ENCODE measurements around the gene WWOX.

Gene WWOX

GRCh38 chr16:78297066-78297666 is 197.7 kb downstream of the WWOX start:
- peaks cover 0 to 3% of the 10 kb centered on the region in 2 donors for H3K4me1 ChIP-seq (ENCODE audit: control insufficient read depth in 2 of 2, insufficient read depth in 2 of 2, low read length in 2 of 2)
- no peak overlapping the region for H3K9ac ChIP-seq (ENCODE audit: low read depth in 1 of 2, low read length in 2 of 2)
- no peaks in the 10 kb centered on the region for H3K27me3 ChIP-seq (ENCODE audit: control insufficient read depth in 2 of 2, insufficient read depth in 2 of 2, low read length in 2 of 2)
- no peak overlapping the region for H3K27ac ChIP-seq (ENCODE audit: low read depth in 2 of 2, low read length in 2 of 2)
- no peak overlapping the region for H3K4me3 ChIP-seq (ENCODE audit: low read length in 2 of 2)
- no peaks in the 10 kb centered on the region for H3K36me3 ChIP-seq (ENCODE audit: control insufficient read depth in 2 of 2, insufficient read depth in 2 of 2, low read length in 2 of 2)
- no peaks in the 10 kb centered on the region for H3K9me3 ChIP-seq (ENCODE audit: control insufficient read depth in 2 of 2, low read length in 2 of 2)

DNA sequence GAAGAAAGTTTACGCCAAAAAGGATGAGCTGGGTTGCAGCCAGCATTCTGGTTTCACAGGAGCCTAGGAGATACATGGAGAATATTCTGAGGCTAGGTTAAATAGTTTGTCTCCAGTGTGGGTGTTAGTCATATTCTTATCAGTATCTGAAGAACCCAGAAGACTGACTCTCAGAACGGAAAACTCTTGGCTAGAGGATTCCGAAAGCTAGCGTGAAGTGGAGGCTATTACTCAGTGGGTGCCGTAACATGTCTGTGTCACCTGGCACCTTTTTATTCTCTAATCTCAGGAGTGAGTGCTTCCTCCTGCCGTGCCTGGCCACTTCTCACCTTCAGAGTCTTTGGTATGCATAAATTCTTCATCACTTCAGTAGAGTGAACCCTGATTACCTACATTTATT is 199.5 kb downstream of the WWOX start:
- H3K36me3 ChIP-seq (ENCODE audit: control insufficient read depth in 2 of 2, insufficient read depth in 2 of 2, low read length in 2 of 2) = no peaks in the 10 kb centered on the region
- no peaks in the 10 kb centered on the region for H3K27me3 ChIP-seq (ENCODE audit: control insufficient read depth in 2 of 2, insufficient read depth in 2 of 2, low read length in 2 of 2)
- H3K9me3 ChIP-seq (ENCODE audit: control insufficient read depth in 2 of 2, low read length in 2 of 2) = no peaks in the 10 kb centered on the region
- H3K9ac ChIP-seq (ENCODE audit: low read depth in 1 of 2, low read length in 2 of 2) = no peak overlapping the region
- no peak overlapping the region for H3K27ac ChIP-seq (ENCODE audit: low read depth in 2 of 2, low read length in 2 of 2)
- no peaks in the 10 kb centered on the region for H3K4me1 ChIP-seq (ENCODE audit: control insufficient read depth in 2 of 2, insufficient read depth in 2 of 2, low read length in 2 of 2)
- no peak overlapping the region for H3K4me3 ChIP-seq (ENCODE audit: low read length in 2 of 2)

GRCh38 chr16:78300469-78300868 is 201.0 kb downstream of the WWOX start:
- Histone ChIP-seq H3K27me3 (ENCODE audit: control insufficient read depth in 2 of 2, insufficient read depth in 2 of 2, low read length in 2 of 2) (no peaks in the 10 kb centered on the region), H3K4me3 (ENCODE audit: low read length in 2 of 2) (no peak overlapping the region), H3K27ac (ENCODE audit: low read depth in 2 of 2, low read length in 2 of 2) (no peak overlapping the region), H3K9me3 (ENCODE audit: control insufficient read depth in 2 of 2, low read length in 2 of 2) (no peaks in the 10 kb centered on the region), H3K9ac (ENCODE audit: low read depth in 1 of 2, low read length in 2 of 2) (no peak overlapping the region), H3K36me3 (ENCODE audit: control insufficient read depth in 2 of 2, insufficient read depth in 2 of 2, low read length in 2 of 2) (no peaks in the 10 kb centered on the region), H3K4me1 (ENCODE audit: control insufficient read depth in 2 of 2, insufficient read depth in 2 of 2, low read length in 2 of 2) (no peaks in the 10 kb centered on the region)

DNA sequence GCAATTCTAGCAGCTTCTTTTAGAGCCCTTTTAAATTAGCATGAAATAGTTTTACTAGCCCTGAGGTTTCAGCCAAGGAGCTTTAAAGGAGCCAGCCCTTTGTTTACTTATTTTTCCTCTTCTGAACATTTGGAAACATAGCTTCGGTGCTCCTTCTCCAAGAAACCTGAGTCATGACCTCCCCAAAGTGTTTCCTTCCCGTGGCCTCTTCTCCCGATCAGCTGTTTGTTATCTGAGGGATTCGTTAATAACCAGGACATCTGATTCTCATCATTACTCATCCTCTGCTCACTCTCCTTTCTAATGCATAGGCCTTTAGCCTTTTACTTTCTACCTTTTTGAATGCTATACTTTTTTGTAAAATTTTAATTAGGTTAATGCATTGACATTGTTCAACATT is 204.5 kb downstream of the WWOX start:
- Histone ChIP-seq H3K9me3 (ENCODE audit: control insufficient read depth in 2 of 2, low read length in 2 of 2) (no peaks in the 10 kb centered on the region), H3K27ac (ENCODE audit: low read depth in 2 of 2, low read length in 2 of 2) (no peak overlapping the region), H3K27me3 (ENCODE audit: control insufficient read depth in 2 of 2, insufficient read depth in 2 of 2, low read length in 2 of 2) (no peaks in the 10 kb centered on the region), H3K4me3 (ENCODE audit: low read length in 2 of 2) (no peak overlapping the region), H3K36me3 (ENCODE audit: control insufficient read depth in 2 of 2, insufficient read depth in 2 of 2, low read length in 2 of 2) (no peaks in the 10 kb centered on the region), H3K9ac (ENCODE audit: low read depth in 1 of 2, low read length in 2 of 2) (no peak overlapping the region), H3K4me1 (ENCODE audit: control insufficient read depth in 2 of 2, insufficient read depth in 2 of 2, low read length in 2 of 2) (no peaks in the 10 kb centered on the region)

GRCh38 chr16:78306361-78306760 is 206.9 kb downstream of the WWOX start:
- Histone ChIP-seq H3K4me1 (ENCODE audit: control insufficient read depth in 2 of 2, insufficient read depth in 2 of 2, low read length in 2 of 2) (no peaks in the 10 kb centered on the region), H3K27ac (ENCODE audit: low read depth in 2 of 2, low read length in 2 of 2) (no peak overlapping the region), H3K27me3 (ENCODE audit: control insufficient read depth in 2 of 2, insufficient read depth in 2 of 2, low read length in 2 of 2) (no peaks in the 10 kb centered on the region), H3K9ac (ENCODE audit: low read depth in 1 of 2, low read length in 2 of 2) (no peak overlapping the region), H3K9me3 (ENCODE audit: control insufficient read depth in 2 of 2, low read length in 2 of 2) (no peaks in the 10 kb centered on the region), H3K36me3 (ENCODE audit: control insufficient read depth in 2 of 2, insufficient read depth in 2 of 2, low read length in 2 of 2) (no peaks in the 10 kb centered on the region), H3K4me3 (ENCODE audit: low read length in 2 of 2) (no peak overlapping the region)

GRCh38 chr16:78307824-78308528 is 208.5 kb downstream of the WWOX start:
- Histone ChIP-seq H3K36me3 (ENCODE audit: control insufficient read depth in 2 of 2, insufficient read depth in 2 of 2, low read length in 2 of 2) (no peaks in the 10 kb centered on the region), H3K4me1 (ENCODE audit: control insufficient read depth in 2 of 2, insufficient read depth in 2 of 2, low read length in 2 of 2) (no peaks in the 10 kb centered on the region), H3K27me3 (ENCODE audit: control insufficient read depth in 2 of 2, insufficient read depth in 2 of 2, low read length in 2 of 2) (no peaks in the 10 kb centered on the region), H3K4me3 (ENCODE audit: low read length in 2 of 2) (no peak overlapping the region), H3K9me3 (ENCODE audit: control insufficient read depth in 2 of 2, low read length in 2 of 2) (no peaks in the 10 kb centered on the region), H3K9ac (ENCODE audit: low read depth in 1 of 2, low read length in 2 of 2) (no peak overlapping the region), H3K27ac (ENCODE audit: low read depth in 2 of 2, low read length in 2 of 2) (no peak overlapping the region)

GRCh38 chr16:78309763-78310162 is 210.3 kb downstream of the WWOX start:
- Histone ChIP-seq H3K27ac (ENCODE audit: low read depth in 2 of 2, low read length in 2 of 2) (no peak overlapping the region), H3K9me3 (ENCODE audit: control insufficient read depth in 2 of 2, low read length in 2 of 2) (no peaks in the 10 kb centered on the region), H3K9ac (ENCODE audit: low read depth in 1 of 2, low read length in 2 of 2) (no peak overlapping the region), H3K4me3 (ENCODE audit: low read length in 2 of 2) (no peak overlapping the region), H3K4me1 (ENCODE audit: control insufficient read depth in 2 of 2, insufficient read depth in 2 of 2, low read length in 2 of 2) (no peaks in the 10 kb centered on the region), H3K27me3 (ENCODE audit: control insufficient read depth in 2 of 2, insufficient read depth in 2 of 2, low read length in 2 of 2) (no peaks in the 10 kb centered on the region), H3K36me3 (ENCODE audit: control insufficient read depth in 2 of 2, insufficient read depth in 2 of 2, low read length in 2 of 2) (no peaks in the 10 kb centered on the region)

DNA sequence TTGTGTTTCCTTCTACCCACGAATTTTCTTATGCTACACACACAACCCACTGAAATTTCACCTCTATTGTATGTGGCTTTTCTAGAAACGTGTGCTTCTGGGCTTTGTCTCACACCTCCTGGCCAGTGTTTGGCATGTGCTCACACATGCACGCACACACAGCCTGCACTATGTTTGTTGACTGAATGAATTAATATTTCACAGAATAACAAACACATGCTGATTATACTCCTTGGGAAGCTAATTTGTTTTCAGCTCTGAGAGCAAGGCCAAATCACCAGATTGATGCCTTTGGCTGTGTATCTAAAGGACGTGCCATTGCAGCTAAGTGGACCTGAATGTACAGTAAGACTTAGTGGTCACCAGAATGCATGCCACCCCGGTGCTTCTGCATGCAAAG is 210.7 kb downstream of the WWOX start:
- Histone ChIP-seq H3K4me1 (ENCODE audit: control insufficient read depth in 2 of 2, insufficient read depth in 2 of 2, low read length in 2 of 2) (no peaks in the 10 kb centered on the region), H3K9ac (ENCODE audit: low read depth in 1 of 2, low read length in 2 of 2) (no peak overlapping the region), H3K9me3 (ENCODE audit: control insufficient read depth in 2 of 2, low read length in 2 of 2) (no peaks in the 10 kb centered on the region), H3K27ac (ENCODE audit: low read depth in 2 of 2, low read length in 2 of 2) (no peak overlapping the region), H3K27me3 (ENCODE audit: control insufficient read depth in 2 of 2, insufficient read depth in 2 of 2, low read length in 2 of 2) (no peaks in the 10 kb centered on the region), H3K36me3 (ENCODE audit: control insufficient read depth in 2 of 2, insufficient read depth in 2 of 2, low read length in 2 of 2) (no peaks in the 10 kb centered on the region), H3K4me3 (ENCODE audit: low read length in 2 of 2) (no peak overlapping the region)

DNA sequence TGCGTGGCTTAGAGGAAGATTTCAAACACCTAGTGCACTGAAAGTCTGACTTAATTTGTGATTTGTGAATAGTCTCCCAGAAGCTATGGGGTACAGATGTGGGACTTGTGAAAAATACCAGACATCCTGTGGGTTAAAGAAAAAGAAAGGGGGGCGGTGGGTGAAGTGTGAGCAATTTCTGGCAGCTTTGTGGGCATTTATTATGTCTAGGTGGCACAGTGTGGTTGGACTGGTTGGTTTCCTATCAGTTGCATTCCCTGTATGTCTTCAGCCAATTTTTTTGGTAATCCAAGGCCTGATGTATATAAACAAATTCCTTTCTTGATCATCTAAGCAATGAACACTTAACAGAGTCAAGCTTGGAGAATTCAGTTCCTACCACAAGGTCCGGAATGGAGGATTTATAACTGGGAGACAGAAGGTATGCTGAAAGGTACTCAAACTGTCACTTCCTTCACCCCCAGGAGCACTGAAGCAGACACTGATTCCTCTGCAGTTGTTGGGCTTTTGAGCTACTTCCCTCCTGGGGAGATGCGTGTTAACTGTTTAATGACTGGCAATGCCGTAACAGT is 211.6 kb downstream of the WWOX start:
- Histone ChIP-seq H3K4me3 (ENCODE audit: low read length in 2 of 2) (no peak overlapping the region), H3K27me3 (ENCODE audit: control insufficient read depth in 2 of 2, insufficient read depth in 2 of 2, low read length in 2 of 2) (no peaks in the 10 kb centered on the region), H3K36me3 (ENCODE audit: control insufficient read depth in 2 of 2, insufficient read depth in 2 of 2, low read length in 2 of 2) (no peaks in the 10 kb centered on the region), H3K27ac (ENCODE audit: low read depth in 2 of 2, low read length in 2 of 2) (no peak overlapping the region), H3K9me3 (ENCODE audit: control insufficient read depth in 2 of 2, low read length in 2 of 2) (no peaks in the 10 kb centered on the region), H3K9ac (ENCODE audit: low read depth in 1 of 2, low read length in 2 of 2) (no peak overlapping the region), H3K4me1 (ENCODE audit: control insufficient read depth in 2 of 2, insufficient read depth in 2 of 2, low read length in 2 of 2) (no peaks in the 10 kb centered on the region)

- Histone ChIP-seq H3K27me3 (ENCODE audit: control insufficient read depth in 2 of 2, insufficient read depth in 2 of 2, low read length in 2 of 2) (no peaks in the 10 kb centered on the region), H3K36me3 (ENCODE audit: control insufficient read depth in 2 of 2, insufficient read depth in 2 of 2, low read length in 2 of 2) (no peaks in the 10 kb centered on the region), H3K9ac (ENCODE audit: low read depth in 1 of 2, low read length in 2 of 2) (no peak overlapping the region), H3K27ac (ENCODE audit: low read depth in 2 of 2, low read length in 2 of 2) (no peak overlapping the region), H3K9me3 (ENCODE audit: control insufficient read depth in 2 of 2, low read length in 2 of 2) (no peaks in the 10 kb centered on the region), H3K4me1 (ENCODE audit: control insufficient read depth in 2 of 2, insufficient read depth in 2 of 2, low read length in 2 of 2) (no peaks in the 10 kb centered on the region), H3K4me3 (ENCODE audit: low read length in 2 of 2) (no peak overlapping the region)
Observed at GRCh38 chr16:78311831-78312230, 212.4 kb downstream of the WWOX start.

Data from mucosa of rectum (tissue), 2 donors.